ENCODE measurements around the gene OMA1.

The OMA1 gene

DNA sequence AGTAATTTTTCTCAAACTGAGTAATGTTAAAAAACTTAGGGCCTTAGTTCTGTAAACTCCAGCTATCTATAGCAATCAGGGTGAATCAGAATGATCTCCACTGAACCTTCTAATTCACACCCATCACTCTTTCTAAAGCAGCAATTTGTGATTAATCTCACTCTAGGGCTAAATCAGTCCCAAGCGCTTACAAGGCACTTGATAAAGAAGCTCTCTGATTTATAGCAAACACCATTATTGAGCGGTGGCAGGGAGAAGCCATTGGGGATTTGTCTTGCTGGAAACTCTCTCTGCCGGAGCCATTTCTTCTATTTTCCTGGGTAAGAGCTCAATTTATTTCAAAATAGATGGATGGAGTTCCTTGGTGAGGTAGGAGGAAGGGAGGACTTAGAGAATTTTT is 77.0 kb downstream of the OMA1 start:
- POLR2A ChIA-PET = no interaction called here
- no peak for DNase-seq (ENCODE audit: extremely low spot score)
- CTCF ChIA-PET = interaction anchor here (0.9 to 1.4 kb wide), 4 partner anchors 15 to 73 kb away, joined by 3 read pairs; no protein-coding TSS in a partner anchor
- no peak for TF ChIP-seq CTCF (IDR thresholded peaks at IDR 0.05; ENCODE audit: control extremely low read depth, extremely low read depth, low read depth, missing control alignments)

GRCh38 chr1:58469016-58469415 is 77.5 kb downstream of the OMA1 start:
- DNase-seq (ENCODE audit: extremely low spot score) = no peak
- TF ChIP-seq CTCF (IDR thresholded peaks at IDR 0.05; ENCODE audit: control extremely low read depth, extremely low read depth, low read depth, missing control alignments) = no peak
- ChIA-PET POLR2A (no interaction called here), CTCF (interaction anchor here (0.9 to 1.4 kb wide), 5 partner anchors 10 to 73 kb away, joined by 3 read pairs; no protein-coding TSS in a partner anchor)

- POLR2A ChIA-PET = no interaction called here
- no peak for DNase-seq (ENCODE audit: extremely low spot score)
- TF ChIP-seq CTCF (IDR thresholded peaks at IDR 0.05; ENCODE audit: control extremely low read depth, extremely low read depth, low read depth, missing control alignments) = no peak
- CTCF ChIA-PET = interaction anchor here (1.1 to 1.2 kb wide), 2 partner anchors 10 to 14 kb away, joined by 3 read pairs; no protein-coding TSS in a partner anchor
Observed at GRCh38 chr1:58468612-58469011, 77.9 kb downstream of the OMA1 start.

- ChIA-PET POLR2A (no interaction called here), CTCF (interaction anchor here (1.6 kb wide), 1 partner anchor 10 kb away, joined by 3 read pairs; no protein-coding TSS in a partner anchor)
- TF ChIP-seq CTCF (IDR thresholded peaks at IDR 0.05; ENCODE audit: control extremely low read depth, extremely low read depth, low read depth, missing control alignments) = no peak
- DNase-seq (ENCODE audit: extremely low spot score) = no peak
Observed at GRCh38 chr1:58466630-58467241, 79.8 kb downstream of the OMA1 start.

GRCh38 chr1:58465825-58466629 is 80.5 kb downstream of the OMA1 start:
- DNase-seq (ENCODE audit: extremely low spot score) = no peak
- CTCF ChIA-PET = interaction anchor here (1.6 kb wide), 1 partner anchor 11 kb away, joined by 3 read pairs; no protein-coding TSS in a partner anchor
- no peak for TF ChIP-seq CTCF (IDR thresholded peaks at IDR 0.05; ENCODE audit: control extremely low read depth, extremely low read depth, low read depth, missing control alignments)
- POLR2A ChIA-PET = no interaction called here

- no peak for DNase-seq (ENCODE audit: extremely low spot score)
- TF ChIP-seq CTCF (IDR thresholded peaks at IDR 0.05; ENCODE audit: control extremely low read depth, extremely low read depth, low read depth, missing control alignments) = no peak
- ChIA-PET POLR2A (no interaction called here), CTCF (interaction anchor here (1.0 kb wide), 1 partner anchor 12 kb away, joined by 3 read pairs; no protein-coding TSS in a partner anchor)
Observed at GRCh38 chr1:58465176-58465575, 81.3 kb downstream of the OMA1 start.

All from GM10248 (cell line).